ENCODE data around the gene TMC4.

TMC4 gene

DNA sequence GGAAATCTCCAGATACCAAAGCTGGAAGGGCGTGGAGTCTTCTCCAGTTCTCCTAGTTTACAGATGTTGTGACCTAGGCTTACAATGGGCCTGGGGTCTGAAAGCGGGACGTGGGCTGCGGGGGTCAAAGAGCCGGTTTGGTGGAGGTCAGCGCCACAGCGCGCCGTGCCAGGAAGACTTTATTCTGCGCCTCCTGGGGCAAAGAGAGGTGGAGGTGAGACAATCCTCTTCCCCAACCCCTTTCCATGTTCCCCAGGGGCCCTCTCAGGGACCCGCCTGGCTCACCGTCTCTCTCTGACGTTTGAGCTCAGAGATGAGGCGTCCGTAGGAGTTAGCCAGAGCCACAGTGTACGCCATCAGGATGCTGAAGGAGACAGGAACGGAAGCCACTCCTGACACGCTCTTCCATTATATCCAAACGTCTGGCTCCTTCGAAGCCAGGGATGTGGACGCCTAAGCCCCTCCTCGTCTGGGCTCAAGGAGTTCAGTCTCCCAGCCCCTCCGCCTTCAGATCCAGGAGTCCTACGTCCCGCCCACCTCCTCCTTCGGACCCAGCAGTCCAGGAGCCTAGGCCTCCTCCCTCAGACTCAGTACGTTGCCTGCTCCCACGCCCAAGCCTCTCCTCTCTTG is 12.7 kb downstream of the TMC4 start:
- Histone ChIP-seq H3K27me3 (ENCODE audit: insufficient read depth, low read length, poor library complexity) (no peaks in the 10 kb centered on the region), H3K56ac (ENCODE audit: low read length) (peak overlapping the region; percentile 96), H3K9ac (ENCODE audit: low read length) (peak overlapping the region; percentile 94), H3K79me2 (ENCODE audit: control insufficient read depth, insufficient read depth, low read length) (no peaks in the 10 kb centered on the region), H4K5ac (ENCODE audit: low read length) (no peak overlapping the region), H3K27ac (ENCODE audit: low read depth, low read length) (peak overlapping the region; percentile 61), H3K36me3 (ENCODE audit: control insufficient read depth, insufficient read depth, low read length) (peaks cover 6% of the 10 kb centered on the region), H2AK5ac (ENCODE audit: low read length) (no peak overlapping the region), H3K4ac (ENCODE audit: low read depth, low read length) (no peak overlapping the region), H3K79me1 (ENCODE audit: low read length) (peaks cover 2% of the 10 kb centered on the region), H3K4me1 (ENCODE audit: control insufficient read depth, low read depth, low read length) (peaks cover 3% of the 10 kb centered on the region), H4K8ac (ENCODE audit: low read depth, low read length) (no peak overlapping the region), H3K18ac (ENCODE audit: low read length) (peak overlapping the region; percentile 13), H3K4me3 (ENCODE audit: low read length) (peak overlapping the region; percentile 86), H2BK15ac (replicated peaks; ENCODE audit: low read depth) (no peak overlapping the region), H2BK120ac (ENCODE audit: low read depth, low read length) (no peak overlapping the region), H3K23ac (ENCODE audit: low read length) (peak overlapping the region; percentile 17), H2BK5ac (ENCODE audit: low read length) (no peak overlapping the region), H3K4me2 (ENCODE audit: low read length) (peak overlapping the region; percentile 97)
- DNase-seq = peak; percentile 53
- WGBS (ENCODE audit: extremely low coverage, insufficient coverage, low lambda C conversion rate) = no CpG with 5 or more reads among the region's 28 CpGs

DNA sequence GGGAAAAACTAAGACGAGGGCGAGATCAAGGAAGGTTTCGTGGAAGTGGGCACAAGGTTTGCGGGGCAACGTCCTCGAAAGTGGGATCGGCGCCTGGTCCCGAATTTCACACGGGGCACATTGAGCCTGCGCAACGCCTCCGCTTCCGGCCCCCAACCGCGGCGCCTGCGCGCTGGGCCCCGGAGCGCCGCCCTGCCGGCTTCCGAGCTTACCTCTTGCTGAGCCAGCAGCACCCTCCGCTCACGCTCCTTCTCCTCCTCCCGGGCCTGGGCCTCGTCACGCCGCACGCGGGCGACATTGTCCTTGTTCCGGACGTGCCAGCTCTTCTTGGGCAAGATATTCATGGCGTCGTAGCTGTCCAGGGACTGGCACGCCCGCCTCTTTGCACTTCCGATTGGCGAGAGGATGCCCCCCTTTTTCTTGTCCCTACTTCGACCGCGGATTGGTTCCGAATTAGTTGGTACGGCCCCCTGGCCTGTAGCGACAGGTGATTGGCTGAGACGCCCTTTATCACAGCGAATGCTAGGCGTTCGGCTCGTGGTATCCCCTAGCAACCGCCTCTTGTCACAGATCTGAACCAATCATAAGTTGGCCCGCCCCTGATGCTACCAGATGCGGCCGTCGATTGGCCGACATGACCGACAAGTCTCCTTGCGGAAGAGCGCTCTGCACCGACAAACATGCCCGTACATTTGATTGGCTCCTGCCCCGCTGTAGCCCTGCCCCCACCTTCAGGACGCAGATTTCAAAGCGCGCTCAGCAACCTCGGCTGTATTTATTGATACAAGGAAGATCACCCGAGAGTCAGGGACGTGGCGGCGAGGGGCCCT is 13.4 kb downstream of the TMC4 start, which contains the start of gene LENG1:
LENG1 (minus strand) TSS at position 370 of the 830 bp plus-strand sequence; CDS start at position 344, 26 bp downstream.
- H4K8ac ChIP-seq (ENCODE audit: low read depth, low read length) = no peak within 1 kb of the TSS
- peaks cover 11% of the 10 kb centered on the region for H3K36me3 ChIP-seq (ENCODE audit: control insufficient read depth, insufficient read depth, low read length)
- H2BK5ac ChIP-seq (ENCODE audit: low read length) = peak within 1 kb of the TSS; percentile 98
- no peak within 1 kb of the TSS for H2AK5ac ChIP-seq (ENCODE audit: low read length)
- peak within 1 kb of the TSS; percentile 13 for H3K18ac ChIP-seq (ENCODE audit: low read length)
- peak; percentile 100 for DNase-seq
- peaks cover 3% of the 10 kb centered on the region for H3K4me1 ChIP-seq (ENCODE audit: control insufficient read depth, low read depth, low read length)
- peak within 1 kb of the TSS; percentile 84 for H3K27ac ChIP-seq (ENCODE audit: low read depth, low read length)
- no peaks in the 10 kb centered on the region for H3K27me3 ChIP-seq (ENCODE audit: insufficient read depth, low read length, poor library complexity)
- H3K79me1 ChIP-seq (ENCODE audit: low read length) = peaks cover 2% of the 10 kb centered on the region
- no peak within 1 kb of the TSS for H4K5ac ChIP-seq (ENCODE audit: low read length)
- H3K9ac ChIP-seq (ENCODE audit: low read length) = peak within 1 kb of the TSS; percentile 94
- peak within 1 kb of the TSS; percentile 87 for H3K4me3 ChIP-seq (ENCODE audit: low read length)
- H2BK15ac ChIP-seq (replicated peaks; ENCODE audit: low read depth) = no peak within 1 kb of the TSS
- H2BK120ac ChIP-seq (ENCODE audit: low read depth, low read length) = no peak within 1 kb of the TSS
- no peaks in the 10 kb centered on the region for H3K79me2 ChIP-seq (ENCODE audit: control insufficient read depth, insufficient read depth, low read length)
- H3K4ac ChIP-seq (ENCODE audit: low read depth, low read length) = no peak within 1 kb of the TSS
- no CpG with 5 or more reads among the region's 72 CpGs for WGBS (ENCODE audit: extremely low coverage, insufficient coverage, low lambda C conversion rate)
- H3K4me2 ChIP-seq (ENCODE audit: low read length) = peak within 1 kb of the TSS; percentile 97
- peak within 1 kb of the TSS; percentile 17 for H3K23ac ChIP-seq (ENCODE audit: low read length)
- peak within 1 kb of the TSS; percentile 99 for H3K56ac ChIP-seq (ENCODE audit: low read length)

DNA sequence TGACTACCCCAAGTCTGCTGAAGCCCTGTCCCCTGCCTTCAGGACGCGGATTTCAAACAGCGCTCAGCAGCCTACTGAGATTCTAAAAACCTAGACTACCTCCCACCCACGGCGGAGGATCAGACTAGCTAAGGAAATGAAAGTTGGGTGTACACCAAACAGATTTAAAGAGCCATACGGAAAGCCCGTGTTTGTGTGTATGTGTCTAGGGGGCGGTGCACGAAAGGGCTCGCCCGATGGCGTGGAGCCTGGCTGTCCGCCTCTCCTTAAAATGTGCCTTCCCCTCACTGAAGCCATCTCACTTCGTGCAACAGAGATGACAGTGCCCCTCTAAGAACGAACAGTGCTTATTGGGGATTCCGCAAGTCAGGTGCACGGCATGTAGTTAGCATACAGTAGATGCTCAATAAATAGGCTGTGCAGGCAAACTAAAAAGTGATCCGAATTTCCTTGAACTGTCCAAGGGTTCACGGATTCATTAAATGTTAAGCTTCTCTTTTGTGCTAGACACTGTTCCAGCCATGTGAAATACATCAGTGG is 14.1 kb downstream of the TMC4 start:
- H3K4me3 ChIP-seq (ENCODE audit: low read length) = peak overlapping the region; percentile 87
- H2BK15ac ChIP-seq (replicated peaks; ENCODE audit: low read depth) = no peak overlapping the region
- peak overlapping the region; percentile 59 for H3K4me2 ChIP-seq (ENCODE audit: low read length)
- no peak overlapping the region for H4K5ac ChIP-seq (ENCODE audit: low read length)
- H2AK5ac ChIP-seq (ENCODE audit: low read length) = no peak overlapping the region
- H2BK120ac ChIP-seq (ENCODE audit: low read depth, low read length) = no peak overlapping the region
- H3K4ac ChIP-seq (ENCODE audit: low read depth, low read length) = no peak overlapping the region
- peak overlapping the region; percentile 90 for H3K9ac ChIP-seq (ENCODE audit: low read length)
- no peak overlapping the region for H3K18ac ChIP-seq (ENCODE audit: low read length)
- no peak overlapping the region for H2BK5ac ChIP-seq (ENCODE audit: low read length)
- H3K56ac ChIP-seq (ENCODE audit: low read length) = peak overlapping the region; percentile 99
- H3K79me1 ChIP-seq (ENCODE audit: low read length) = peaks cover 2% of the 10 kb centered on the region
- H3K27me3 ChIP-seq (ENCODE audit: insufficient read depth, low read length, poor library complexity) = no peaks in the 10 kb centered on the region
- no peak for DNase-seq
- WGBS (ENCODE audit: extremely low coverage, insufficient coverage, low lambda C conversion rate) = no CpG with 5 or more reads among the region's 19 CpGs
- H3K4me1 ChIP-seq (ENCODE audit: control insufficient read depth, low read depth, low read length) = no peaks in the 10 kb centered on the region
- no peak overlapping the region for H3K23ac ChIP-seq (ENCODE audit: low read length)
- no peak overlapping the region for H4K8ac ChIP-seq (ENCODE audit: low read depth, low read length)
- H3K36me3 ChIP-seq (ENCODE audit: control insufficient read depth, insufficient read depth, low read length) = peaks cover 13% of the 10 kb centered on the region
- no peak overlapping the region for H3K27ac ChIP-seq (ENCODE audit: low read depth, low read length)
- H3K79me2 ChIP-seq (ENCODE audit: control insufficient read depth, insufficient read depth, low read length) = no peaks in the 10 kb centered on the region

DNA sequence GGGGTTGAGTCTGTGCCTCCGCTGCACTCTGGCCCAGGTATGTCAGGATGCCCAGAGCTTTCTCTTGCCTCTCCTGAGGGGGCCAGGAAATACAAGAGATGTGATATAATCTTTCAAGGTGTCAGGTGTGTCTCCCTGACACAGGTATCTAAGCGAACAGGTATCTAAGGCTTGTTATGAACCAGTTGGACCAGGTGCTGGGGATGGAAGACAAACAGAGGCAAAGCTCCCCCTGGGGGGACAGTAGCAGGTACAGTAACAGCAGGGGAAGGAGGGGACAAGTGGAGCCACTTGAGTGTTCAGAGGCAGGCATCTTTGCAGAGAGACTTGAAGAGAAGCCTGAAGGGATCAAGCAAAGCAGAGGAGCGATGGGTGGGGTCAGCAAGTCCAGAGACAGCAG is 16.0 kb downstream of the TMC4 start:
- Histone ChIP-seq H2AK5ac (ENCODE audit: low read length) (no peak overlapping the region), H3K4me3 (ENCODE audit: low read length) (no peak overlapping the region), H3K56ac (ENCODE audit: low read length) (no peak overlapping the region), H3K36me3 (ENCODE audit: control insufficient read depth, insufficient read depth, low read length) (peaks cover 22% of the 10 kb centered on the region), H4K8ac (ENCODE audit: low read depth, low read length) (no peak overlapping the region), H3K79me1 (ENCODE audit: low read length) (peaks cover 2% of the 10 kb centered on the region), H4K5ac (ENCODE audit: low read length) (no peak overlapping the region), H3K4me1 (ENCODE audit: control insufficient read depth, low read depth, low read length) (no peaks in the 10 kb centered on the region), H2BK5ac (ENCODE audit: low read length) (no peak overlapping the region), H3K79me2 (ENCODE audit: control insufficient read depth, insufficient read depth, low read length) (no peaks in the 10 kb centered on the region), H3K9ac (ENCODE audit: low read length) (no peak overlapping the region), H3K4me2 (ENCODE audit: low read length) (no peak overlapping the region), H2BK120ac (ENCODE audit: low read depth, low read length) (no peak overlapping the region), H3K27ac (ENCODE audit: low read depth, low read length) (no peak overlapping the region), H2BK15ac (replicated peaks; ENCODE audit: low read depth) (no peak overlapping the region), H3K23ac (ENCODE audit: low read length) (no peak overlapping the region), H3K18ac (ENCODE audit: low read length) (no peak overlapping the region), H3K27me3 (ENCODE audit: insufficient read depth, low read length, poor library complexity) (no peaks in the 10 kb centered on the region), H3K4ac (ENCODE audit: low read depth, low read length) (no peak overlapping the region)
- DNase-seq = no peak
- no CpG with 5 or more reads among the region's 3 CpGs for WGBS (ENCODE audit: extremely low coverage, insufficient coverage, low lambda C conversion rate)

DNA sequence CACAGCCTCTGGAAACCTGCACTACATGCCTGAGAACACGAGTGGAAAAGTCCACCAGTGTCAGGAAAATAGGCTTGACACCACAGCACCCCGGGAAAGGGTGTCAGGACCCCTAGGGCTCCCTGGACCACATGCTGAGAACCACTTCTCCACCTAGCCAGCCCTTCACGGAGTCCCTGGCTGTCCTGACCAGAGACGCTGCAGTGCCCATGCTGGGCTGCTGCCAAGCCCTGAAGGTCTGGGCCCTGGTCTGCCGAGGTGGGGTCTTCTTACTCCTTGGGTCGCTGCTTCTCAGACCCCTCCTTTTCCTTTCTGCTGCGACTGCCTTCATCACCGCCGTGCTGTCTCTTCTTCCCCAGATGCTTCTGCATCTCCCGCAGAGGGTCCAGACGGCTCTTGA is 16.5 kb downstream of the TMC4 start:
- no peaks in the 10 kb centered on the region for H3K79me2 ChIP-seq (ENCODE audit: control insufficient read depth, insufficient read depth, low read length)
- H3K4ac ChIP-seq (ENCODE audit: low read depth, low read length) = no peak overlapping the region
- no peaks in the 10 kb centered on the region for H3K4me1 ChIP-seq (ENCODE audit: control insufficient read depth, low read depth, low read length)
- peaks cover 22% of the 10 kb centered on the region for H3K36me3 ChIP-seq (ENCODE audit: control insufficient read depth, insufficient read depth, low read length)
- no peak overlapping the region for H3K23ac ChIP-seq (ENCODE audit: low read length)
- no peak overlapping the region for H3K56ac ChIP-seq (ENCODE audit: low read length)
- DNase-seq = no peak
- H2BK120ac ChIP-seq (ENCODE audit: low read depth, low read length) = no peak overlapping the region
- no peak overlapping the region for H3K4me3 ChIP-seq (ENCODE audit: low read length)
- H3K27me3 ChIP-seq (ENCODE audit: insufficient read depth, low read length, poor library complexity) = no peaks in the 10 kb centered on the region
- peaks cover 2% of the 10 kb centered on the region for H3K79me1 ChIP-seq (ENCODE audit: low read length)
- WGBS (ENCODE audit: extremely low coverage, insufficient coverage, low lambda C conversion rate) = no CpG with 5 or more reads among the region's 11 CpGs
- H2AK5ac ChIP-seq (ENCODE audit: low read length) = no peak overlapping the region
- H2BK5ac ChIP-seq (ENCODE audit: low read length) = no peak overlapping the region
- H4K5ac ChIP-seq (ENCODE audit: low read length) = no peak overlapping the region
- no peak overlapping the region for H2BK15ac ChIP-seq (replicated peaks; ENCODE audit: low read depth)
- no peak overlapping the region for H3K18ac ChIP-seq (ENCODE audit: low read length)
- H3K27ac ChIP-seq (ENCODE audit: low read depth, low read length) = no peak overlapping the region
- H3K4me2 ChIP-seq (ENCODE audit: low read length) = no peak overlapping the region
- no peak overlapping the region for H4K8ac ChIP-seq (ENCODE audit: low read depth, low read length)
- H3K9ac ChIP-seq (ENCODE audit: low read length) = no peak overlapping the region
